HepG2 (cell line): ENCODE results near the gene NPHP4. TPM values are rescaled to one million over a fixed set of nuclear protein-coding genes. Genes with fewer than 3 reads are reported as not detected.

Source experiments
- ARID5B ChIP-seq: IDR thresholded peaks from 2 replicates; pipeline ENCODE4 v1.4.0; 2020; ENCODE audit warnings: mild to moderate bottlenecking, missing genetic modification reagents
- CREBL2 ChIP-seq: sonication (generic); formaldehyde crosslinking; IDR thresholded peaks from 2 replicates; pipeline ENCODE4 v1.8.1; 2023; ENCODE audit warnings: missing genetic modification reagents, mild to moderate bottlenecking, borderline replicate concordance
- ELK4 ChIP-seq: sonication (generic); formaldehyde crosslinking; IDR thresholded peaks from 2 replicates; pipeline ENCODE4 v1.9.0; 2021; ENCODE audit warnings: missing genetic modification reagents, borderline replicate concordance
- HDAC6 ChIP-seq: fragments of 200-600 bp; sonication (generic); IDR thresholded peaks from 2 replicates; pipeline ENCODE4 v1.7.0; 2017; ENCODE audit warnings: mild to moderate bottlenecking, antibody characterized with exemption, low read length, low read depth
- HMG20B ChIP-seq: conservative IDR thresholded peaks from 2 replicates; pipeline ENCODE4 v1.6.1; 2016; ENCODE audit warnings: missing genetic modification reagents, missing compliant biosample characterization
- IRF1 ChIP-seq: sonication (generic); formaldehyde crosslinking; IDR thresholded peaks from 2 replicates; pipeline ENCODE4 v1.4.0; 2020; ENCODE audit warnings: low read depth, mild to moderate bottlenecking, missing genetic modification reagents
- KDM1A ChIP-seq: IDR thresholded peaks from 2 replicates; pipeline ENCODE4 v1.6.1; 2016; ENCODE audit warnings: missing compliant biosample characterization
- KLF12 ChIP-seq: sonication (generic); formaldehyde crosslinking; IDR thresholded peaks from 2 replicates; pipeline ENCODE4 v1.4.0; 2020; ENCODE audit warnings: missing genetic modification reagents, borderline replicate concordance
- MTF2 ChIP-seq: sonication (generic); formaldehyde crosslinking; IDR thresholded peaks from 2 replicates; pipeline ENCODE4 v1.5.0; 2020; ENCODE audit warnings: missing genetic modification reagents, borderline replicate concordance
- RBAK ChIP-seq: sonication (generic); formaldehyde crosslinking; IDR thresholded peaks from 2 replicates; pipeline ENCODE4 v1.5.1; 2020; ENCODE audit warnings: mild to moderate bottlenecking, missing genetic modification reagents
- RXRA ChIP-seq: sonication (generic); formaldehyde crosslinking; IDR thresholded peaks from 2 replicates; pipeline ENCODE4 v1.5.1; 2020; ENCODE audit warnings: missing genetic modification reagents
- SAFB2 ChIP-seq: sonication (generic); formaldehyde crosslinking; IDR thresholded peaks from 2 replicates; pipeline ENCODE4 v1.5.1; 2020; ENCODE audit warnings: missing genetic modification reagents, low read depth, mild to moderate bottlenecking, borderline replicate concordance
- SNAI1 ChIP-seq: sonication (generic); formaldehyde crosslinking; IDR thresholded peaks from 2 replicates; pipeline ENCODE4 v1.5.0; 2020; ENCODE audit warnings: mild to moderate bottlenecking, missing genetic modification reagents, borderline replicate concordance
- STAT5B ChIP-seq: sonication (generic); formaldehyde crosslinking; IDR thresholded peaks from 2 replicates; pipeline ENCODE4 v1.4.0; 2020; ENCODE audit warnings: missing genetic modification reagents
- TP53 ChIP-seq: sonication (generic); formaldehyde crosslinking; conservative IDR thresholded peaks from 2 replicates; pipeline ENCODE4 v1.4.0; 2020; ENCODE audit warnings: missing genetic modification reagents
- ZFAT ChIP-seq: sonication (generic); formaldehyde crosslinking; conservative IDR thresholded peaks from 2 replicates; pipeline ENCODE4 v1.8.1; 2023; ENCODE audit warnings: missing genetic modification reagents, inconsistent platforms
- ZIK1 ChIP-seq: sonication (generic); formaldehyde crosslinking; IDR thresholded peaks from 2 replicates; pipeline ENCODE4 v1.5.0; 2020; ENCODE audit warnings: mild to moderate bottlenecking, low read depth, missing genetic modification reagents, borderline replicate concordance
- ZNF362 ChIP-seq: sonication (generic); formaldehyde crosslinking; IDR thresholded peaks from 2 replicates; pipeline ENCODE4 v1.4.0; 2020; ENCODE audit warnings: missing genetic modification reagents, mild to moderate bottlenecking, borderline replicate concordance
- ZNF557 ChIP-seq: sonication (generic); formaldehyde crosslinking; IDR thresholded peaks from 2 replicates; pipeline ENCODE4 v1.4.0; 2020; ENCODE audit warnings: missing genetic modification reagents
- ZNF605 ChIP-seq: sonication (generic); formaldehyde crosslinking; IDR thresholded peaks from 2 replicates; pipeline ENCODE4 v1.8.0; 2022; ENCODE audit warnings: mild to moderate bottlenecking, missing genetic modification reagents
- ZNF674 ChIP-seq: sonication (generic); formaldehyde crosslinking; IDR thresholded peaks from 2 replicates; pipeline ENCODE4 v1.5.0; 2020; ENCODE audit warnings: low read depth, mild to moderate bottlenecking, missing genetic modification reagents
- ZSCAN31 ChIP-seq: sonication (generic); formaldehyde crosslinking; IDR thresholded peaks from 2 replicates; pipeline ENCODE4 v1.5.0; 2020; ENCODE audit warnings: low read depth, mild to moderate bottlenecking, missing genetic modification reagents
- ZSCAN9 ChIP-seq: IDR thresholded peaks from 2 replicates; pipeline ENCODE4 v1.6.1; 2016; ENCODE audit warnings: borderline replicate concordance
- polyA plus RNA-seq, 8 experiments: library from polyadenylated mRNA; depleted of rRNA in 3 of 8; stranded (reverse) in 7 of 8; unstranded in 1 of 8; fragments of >200 nt; fragmentation: Illumina TruSeq in 4 of 8; extraction: Trizol in 4 of 8; gene quantifications; 2 replicates each; pipeline versions ENCODE4 v1.2.1 to v1.2.3, GENCODE V29; 2011 to 2016; ENCODE audit warnings: low read depth in 4 of 8, missing spikeins in 1 of 8, mixed read lengths in 1 of 8; ENCODE audit not compliant: insufficient read depth in 1 of 8
- total RNA-seq, 5 experiments: library from RNA; depleted of rRNA; stranded (reverse); fragments of >200 nt; fragmentation: Illumina TruSeq; extraction: Trizol; gene quantifications; 2 replicates each; pipeline ENCODE4 v1.2.3, GENCODE V29; 2016; ENCODE audit warnings: low read depth in 1 of 5

The NPHP4 gene
- total and polyA plus RNA-seq, 2 of the 13 experiments (the other 11 are each of a cell fraction or from before 2014, with no cell fraction given) = 4.4 to 6.8 TPM

DNA sequence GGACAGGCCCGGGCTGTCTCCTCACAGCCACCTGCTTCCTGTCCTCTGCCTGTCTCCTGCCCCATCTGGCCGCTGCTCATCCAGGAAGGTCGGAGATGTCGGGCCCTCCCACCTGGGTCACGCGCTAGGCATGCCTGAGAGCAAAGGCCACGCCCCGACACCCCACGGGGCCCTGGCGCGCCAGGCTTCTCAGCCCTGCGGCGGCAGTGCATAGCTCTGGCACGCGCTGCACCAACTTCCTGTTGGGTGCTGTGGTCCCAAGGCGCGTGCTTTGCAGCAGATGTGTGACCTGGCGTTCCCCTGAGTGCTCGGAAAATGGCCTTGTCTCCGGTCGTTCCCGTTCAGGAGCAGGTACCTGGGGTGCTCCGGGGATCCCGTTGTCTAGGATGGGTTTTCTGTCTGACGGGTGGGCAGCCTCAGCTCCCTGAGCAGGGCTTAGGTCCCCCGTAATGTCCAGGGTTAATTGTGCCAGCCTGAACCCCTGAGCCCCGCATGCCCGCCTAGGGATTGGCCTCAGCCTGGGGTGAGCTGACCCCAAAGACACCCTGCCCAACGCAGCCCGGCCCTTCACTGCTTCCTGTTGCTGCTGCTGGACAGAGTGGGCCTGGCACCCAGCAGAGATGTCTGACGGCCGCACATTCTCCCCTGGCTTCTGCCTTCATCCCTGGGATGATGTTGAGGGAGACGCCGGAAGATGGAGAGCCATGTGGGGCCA, 34.0 kb upstream of the NPHP4 start (continued):
- TF ChIP-seq TP53 (CRISPR knock-in tag) (0 out of 2 replicates have a peak, but pooled peaks have one; percentile 21), RBAK (CRISPR knock-in tag) (no peak), KDM1A (no peak), ZNF557 (CRISPR knock-in tag) (0 out of 2 replicates have a peak, but pooled peaks have one; percentile 48), ZNF605 (CRISPR knock-in tag) (peak; percentile 65), ZSCAN9 (0 out of 2 replicates have a peak, but pooled peaks have one; percentile 61), ZNF362 (CRISPR knock-in tag) (no peak), IRF1 (CRISPR knock-in tag) (no peak), MTF2 (CRISPR knock-in tag) (no peak), ZIK1 (CRISPR knock-in tag) (peak; percentile 89), ELK4 (CRISPR knock-in tag) (no peak), ZFAT (0 out of 2 replicates have a peak, but pooled peaks have one; percentile 23), SNAI1 (CRISPR knock-in tag) (no peak), RXRA (CRISPR knock-in tag) (peak; percentile 24; the same call in 1 of the 2 replicates), KLF12 (CRISPR knock-in tag) (0 out of 2 replicates have a peak, but pooled peaks have one; percentile 79), SAFB2 (CRISPR knock-in tag) (no peak), ZSCAN31 (CRISPR knock-in tag) (no peak), HDAC6 (no peak), ARID5B (peak; percentile 53; the same call in 1 of the 2 replicates), STAT5B (CRISPR knock-in tag) (no peak), CREBL2 (CRISPR knock-in tag) (no peak), HMG20B (CRISPR knock-in tag) (no peak), ZNF674 (no peak)
